ENCODE measurements around the gene VPS51.

VPS51 gene

DNA sequence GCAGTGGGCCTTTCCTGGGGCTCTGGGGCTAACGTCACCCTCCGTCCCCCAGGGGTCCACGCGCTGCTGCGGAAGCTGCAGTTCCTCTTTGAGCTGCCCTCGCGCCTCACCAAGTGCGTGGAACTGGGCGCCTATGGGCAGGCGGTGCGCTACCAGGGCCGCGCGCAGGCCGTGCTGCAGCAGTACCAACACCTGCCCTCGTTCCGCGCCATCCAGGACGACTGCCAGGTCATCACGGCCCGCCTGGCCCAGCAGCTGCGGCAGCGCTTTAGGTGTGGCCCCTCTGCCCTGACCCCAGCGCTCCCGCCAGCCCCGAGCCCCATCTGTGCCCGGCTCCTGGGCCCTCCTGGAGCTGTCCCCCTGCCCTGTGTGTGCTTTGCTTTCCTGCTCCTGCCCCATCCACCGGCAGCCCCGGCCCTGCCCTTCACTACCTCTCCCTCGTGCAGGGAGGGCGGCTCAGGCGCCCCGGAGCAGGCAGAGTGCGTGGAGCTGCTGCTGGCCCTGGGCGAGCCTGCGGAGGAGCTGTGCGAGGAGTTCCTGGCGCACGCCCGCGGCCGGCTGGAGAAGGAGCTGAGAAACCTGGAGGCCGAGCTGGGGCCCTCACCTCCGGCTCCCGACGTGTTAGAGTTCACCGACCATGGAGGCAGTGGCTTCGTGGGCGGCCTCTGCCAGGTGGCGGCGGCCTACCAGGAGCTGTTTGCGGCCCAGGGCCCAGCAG lies 11.9 kb downstream of the VPS51 start:
- DNase-seq (ENCODE audit: low spot score in 2 of 2), result no peak
- Mint-ChIP-seq H3K4me1 (peaks cover 17% of the 10 kb centered on the region), H3K27ac (no peak overlapping the region), H3K36me3 (peaks cover 5% of the 10 kb centered on the region), H3K4me3 (no peak overlapping the region), H3K27me3 (no peaks in the 10 kb centered on the region), H3K9me3 (no peaks in the 10 kb centered on the region)
- no peak for ATAC-seq (ENCODE audit: low read depth)

DNA sequence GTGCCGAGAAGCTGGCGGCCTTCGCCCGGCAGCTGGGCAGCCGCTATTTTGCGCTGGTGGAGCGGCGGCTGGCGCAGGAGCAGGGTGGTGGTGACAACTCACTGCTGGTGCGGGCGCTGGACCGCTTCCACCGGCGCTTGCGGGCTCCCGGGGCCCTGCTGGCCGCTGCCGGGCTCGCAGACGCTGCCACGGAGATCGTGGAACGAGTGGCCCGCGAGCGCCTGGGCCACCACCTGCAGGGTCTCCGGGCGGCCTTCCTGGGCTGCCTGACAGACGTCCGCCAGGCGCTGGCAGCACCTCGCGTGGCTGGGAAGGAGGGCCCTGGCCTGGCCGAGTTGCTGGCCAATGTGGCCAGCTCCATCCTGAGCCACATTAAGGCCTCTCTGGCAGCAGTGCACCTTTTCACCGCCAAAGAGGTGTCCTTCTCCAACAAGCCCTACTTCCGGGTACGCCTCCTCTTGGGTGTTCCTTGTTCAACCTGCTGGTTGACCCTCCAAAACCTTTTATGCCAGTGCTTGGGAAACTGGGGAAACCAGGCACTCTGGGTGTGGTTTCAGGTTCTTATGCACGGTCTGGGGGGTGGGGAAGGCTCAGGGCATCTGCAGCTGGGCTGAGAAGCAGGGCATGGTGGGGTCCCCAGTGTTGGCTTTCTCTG lies 12.6 kb downstream of the VPS51 start:
- Mint-ChIP-seq H3K4me1 (peaks cover 22% of the 10 kb centered on the region), H3K4me3 (no peak overlapping the region), H3K27ac (no peak overlapping the region), H3K27me3 (no peaks in the 10 kb centered on the region), H3K36me3 (peaks cover 5% of the 10 kb centered on the region), H3K9me3 (no peaks in the 10 kb centered on the region)
- DNase-seq (ENCODE audit: low spot score in 2 of 2), result no peak
- no peak for ATAC-seq (ENCODE audit: low read depth)

DNA sequence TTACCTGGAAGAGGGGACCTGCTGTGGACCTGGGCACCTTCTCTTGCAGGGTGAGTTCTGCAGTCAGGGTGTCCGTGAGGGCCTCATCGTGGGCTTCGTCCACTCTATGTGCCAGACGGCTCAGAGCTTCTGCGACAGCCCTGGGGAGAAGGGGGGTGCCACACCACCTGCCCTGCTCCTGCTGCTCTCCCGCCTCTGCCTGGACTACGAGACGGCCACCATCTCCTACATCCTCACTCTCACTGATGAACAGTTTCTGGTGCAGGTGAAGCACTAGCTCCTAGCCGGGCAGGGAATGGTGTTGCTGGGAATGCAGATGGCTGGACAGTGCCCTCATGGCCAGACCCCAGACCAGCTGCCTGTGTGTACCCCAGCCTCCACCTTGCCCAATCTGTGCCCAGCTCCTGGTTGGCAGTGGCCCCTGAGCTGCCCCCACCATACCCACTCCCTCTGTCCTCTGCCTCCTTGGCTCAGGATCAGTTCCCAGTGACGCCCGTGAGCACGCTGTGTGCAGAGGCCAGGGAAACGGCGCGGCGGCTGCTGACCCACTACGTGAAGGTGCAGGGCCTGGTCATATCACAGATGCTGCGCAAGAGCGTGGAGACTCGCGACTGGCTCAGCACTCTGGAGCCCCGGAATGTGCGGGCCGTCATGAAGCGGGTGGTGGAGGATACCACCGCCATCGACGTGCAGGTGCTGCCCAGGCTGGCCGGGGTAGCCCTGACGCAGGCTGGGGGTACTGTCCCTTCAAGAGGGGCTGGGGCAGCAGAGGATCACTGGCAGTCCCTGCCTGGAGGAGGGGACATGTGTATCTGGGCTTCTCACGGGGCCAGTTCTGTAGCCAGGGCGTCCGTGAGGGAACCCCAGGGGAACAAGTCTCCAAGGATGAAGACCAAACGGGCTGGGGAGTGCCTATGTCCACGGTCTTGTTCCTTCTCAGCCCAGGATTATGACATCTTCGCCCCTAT lies 13.5 kb downstream of the VPS51 start:
- no peaks in the 10 kb centered on the region for H3K27me3 Mint-ChIP-seq
- H3K4me3 Mint-ChIP-seq, result no peak overlapping the region
- peak overlapping the region; percentile 55 for H3K27ac Mint-ChIP-seq
- no peaks in the 10 kb centered on the region for H3K9me3 Mint-ChIP-seq
- DNase-seq (ENCODE audit: low spot score in 2 of 2), result no peak
- peaks cover 22% of the 10 kb centered on the region for H3K4me1 Mint-ChIP-seq
- no peak for ATAC-seq (ENCODE audit: low read depth)
- peaks cover 3% of the 10 kb centered on the region for H3K36me3 Mint-ChIP-seq

DNA sequence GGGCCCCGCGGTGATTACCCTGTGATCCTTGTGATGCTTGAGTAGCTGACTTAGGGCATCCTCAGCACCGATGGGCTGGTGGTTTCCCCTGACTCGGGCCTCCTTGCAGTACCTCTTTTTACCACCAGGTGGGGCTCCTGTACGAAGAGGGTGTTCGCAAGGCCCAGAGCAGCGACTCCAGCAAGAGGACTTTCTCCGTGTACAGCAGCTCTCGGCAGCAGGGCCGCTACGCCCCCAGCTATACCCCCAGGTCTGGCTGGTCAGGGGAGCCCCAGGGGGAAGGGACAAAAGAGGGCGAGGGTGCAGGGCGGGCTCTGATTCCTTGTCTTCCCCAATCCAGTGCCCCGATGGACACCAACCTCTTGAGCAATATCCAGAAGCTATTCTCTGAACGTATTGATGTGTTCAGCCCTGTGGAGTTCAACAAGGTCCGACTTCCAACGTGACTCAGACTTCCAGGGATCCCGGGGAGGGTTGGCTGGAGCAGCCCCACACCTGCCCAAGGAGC lies 14.4 kb downstream of the VPS51 start:
- DNase-seq (ENCODE audit: low spot score in 2 of 2), result peak; percentile 100
- Mint-ChIP-seq H3K9me3 (no peaks in the 10 kb centered on the region), H3K4me3 (no peak overlapping the region), H3K27me3 (no peaks in the 10 kb centered on the region), H3K27ac (peak overlapping the region; percentile 55), H3K36me3 (peaks cover 3% of the 10 kb centered on the region), H3K4me1 (peaks cover 22% of the 10 kb centered on the region)
- ATAC-seq (ENCODE audit: low read depth), result peak; percentile 49

- H3K9me3 Mint-ChIP-seq, result no peaks in the 10 kb centered on the region
- peak overlapping the region; percentile 92 for H3K27ac Mint-ChIP-seq
- ATAC-seq (ENCODE audit: low read depth) (no peak), DNase-seq (ENCODE audit: low spot score in 2 of 2) (no peak)
- peaks cover 23% of the 10 kb centered on the region for H3K4me1 Mint-ChIP-seq
- H3K27me3 Mint-ChIP-seq, result no peaks in the 10 kb centered on the region
- H3K4me3 Mint-ChIP-seq, result peak overlapping the region; percentile 92
- H3K36me3 Mint-ChIP-seq, result no peaks in the 10 kb centered on the region
Measured at GRCh38 chr11:65111159-65111743, 15.2 kb downstream of the VPS51 start.

DNA sequence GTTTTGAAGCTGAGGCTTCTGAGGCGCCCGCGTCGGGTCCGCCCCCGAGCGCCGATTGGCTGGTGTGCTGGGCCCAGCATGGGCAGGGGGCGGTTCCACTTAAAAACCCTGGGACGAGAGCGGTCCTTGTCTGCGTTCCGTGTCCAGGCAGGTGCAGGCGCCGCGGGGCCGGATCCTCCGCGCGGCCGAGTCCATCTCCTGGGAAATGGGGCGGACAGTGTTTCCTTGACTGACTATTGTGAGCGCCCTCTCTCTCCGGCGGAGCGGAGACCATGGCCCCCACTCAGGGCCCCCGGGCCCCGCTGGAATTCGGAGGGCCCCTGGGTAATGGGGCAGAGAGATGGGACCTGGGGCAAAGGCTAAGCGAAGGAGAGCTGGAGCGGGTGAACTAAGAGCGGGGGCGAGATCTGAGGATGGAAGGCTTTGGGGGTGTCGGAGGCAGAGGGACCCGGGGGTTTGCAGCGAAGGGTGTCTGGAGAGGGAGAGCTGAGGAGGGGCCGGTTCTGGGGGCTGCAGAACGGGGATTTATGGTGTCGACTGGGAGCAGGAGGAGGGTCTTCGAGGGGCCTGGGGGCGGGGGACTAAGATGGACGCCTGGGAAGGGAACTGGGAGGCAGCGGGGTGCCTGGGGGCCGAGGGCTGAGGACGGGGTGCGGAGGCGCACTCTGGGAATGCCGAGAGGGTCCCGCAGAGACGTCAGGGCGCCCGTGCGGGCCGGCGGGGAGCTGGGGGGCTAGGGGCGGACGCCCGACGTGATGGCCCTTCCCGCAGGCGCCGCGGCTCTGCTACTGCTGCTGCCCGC lies 15.9 kb downstream of the VPS51 start, which contains the start of gene TM7SF2:
TM7SF2 (plus strand) TSS at position 129 of the 802 bp plus-strand sequence; CDS start at position 273, 144 bp downstream.
- peak within 1 kb of the TSS; percentile 92 for H3K4me3 Mint-ChIP-seq
- peak within 1 kb of the TSS; percentile 92 for H3K27ac Mint-ChIP-seq
- DNase-seq (ENCODE audit: low spot score in 2 of 2), result peak; percentile 85 to 92
- no peaks in the 10 kb centered on the region for H3K27me3 Mint-ChIP-seq
- H3K36me3 Mint-ChIP-seq, result no peaks in the 10 kb centered on the region
- no peaks in the 10 kb centered on the region for H3K9me3 Mint-ChIP-seq
- peaks cover 23% of the 10 kb centered on the region for H3K4me1 Mint-ChIP-seq
- peak; percentile 74 for ATAC-seq (ENCODE audit: low read depth)

GRCh38 chr11:65112546-65113360 lies 16.7 kb downstream of the VPS51 start:
- Mint-ChIP-seq H3K4me1 (peaks cover 23% of the 10 kb centered on the region), H3K9me3 (no peaks in the 10 kb centered on the region), H3K27me3 (no peaks in the 10 kb centered on the region), H3K27ac (peak overlapping the region; percentile 92), H3K4me3 (peak overlapping the region; percentile 92), H3K36me3 (peaks cover under 1% of the 10 kb centered on the region)
- peak; percentile 76 to 82 for DNase-seq (ENCODE audit: low spot score in 2 of 2)
- peak; percentile 51 for ATAC-seq (ENCODE audit: low read depth)

DNA sequence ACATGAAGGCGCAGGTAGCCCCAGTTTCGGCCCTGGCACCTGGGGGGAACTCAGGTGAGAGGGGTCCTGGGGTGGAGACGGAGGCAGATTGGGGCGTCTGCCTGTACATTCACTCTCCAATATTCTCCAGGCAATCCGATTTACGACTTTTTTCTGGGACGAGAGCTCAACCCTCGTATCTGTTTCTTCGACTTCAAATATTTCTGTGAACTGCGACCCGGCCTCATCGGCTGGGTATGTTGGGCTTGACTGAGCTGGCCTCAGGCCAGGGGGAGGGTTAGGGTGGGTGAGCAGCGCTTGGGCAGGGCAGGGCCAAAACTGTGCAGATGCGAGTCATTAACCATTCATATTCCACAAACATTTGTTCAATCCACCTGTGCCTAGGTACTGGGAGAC lies 17.3 kb downstream of the VPS51 start:
- peaks cover 26% of the 10 kb centered on the region for H3K4me1 Mint-ChIP-seq
- H3K4me3 Mint-ChIP-seq, result peak overlapping the region; percentile 92
- H3K27me3 Mint-ChIP-seq, result no peaks in the 10 kb centered on the region
- DNase-seq (ENCODE audit: low spot score in 2 of 2), result no peak
- H3K27ac Mint-ChIP-seq, result peak overlapping the region; percentile 92
- H3K36me3 Mint-ChIP-seq, result peaks cover 3% of the 10 kb centered on the region
- H3K9me3 Mint-ChIP-seq, result no peaks in the 10 kb centered on the region
- ATAC-seq (ENCODE audit: low read depth), result no peak

DNA sequence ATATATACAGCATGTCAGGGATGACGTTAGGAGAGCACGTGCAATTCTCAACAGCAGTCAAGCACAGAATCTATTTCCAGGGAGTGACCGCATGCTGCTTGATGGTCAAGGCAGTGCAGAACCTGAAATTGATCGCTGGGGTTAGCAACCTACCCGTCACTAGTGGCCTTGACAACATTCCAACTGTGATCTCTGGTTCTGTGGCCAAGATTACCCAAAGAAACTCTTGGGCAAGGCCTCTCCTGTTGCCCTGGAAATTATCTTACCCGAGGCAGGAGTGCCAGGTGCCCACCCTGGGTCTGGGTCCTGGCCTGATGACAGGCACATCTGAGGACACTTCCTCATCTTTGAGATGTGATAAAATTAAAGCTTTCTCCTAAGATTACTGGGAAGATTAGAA lies 17.8 kb downstream of the VPS51 start:
- peaks cover 8% of the 10 kb centered on the region for H3K36me3 Mint-ChIP-seq
- peaks cover 26% of the 10 kb centered on the region for H3K4me1 Mint-ChIP-seq
- H3K4me3 Mint-ChIP-seq, result peak overlapping the region; percentile 5
- no peaks in the 10 kb centered on the region for H3K27me3 Mint-ChIP-seq
- H3K9me3 Mint-ChIP-seq, result no peaks in the 10 kb centered on the region
- ATAC-seq (ENCODE audit: low read depth), result no peak
- no peak overlapping the region for H3K27ac Mint-ChIP-seq
- DNase-seq (ENCODE audit: low spot score in 2 of 2), result no peak

GRCh38 chr11:65114538-65115171 lies 18.6 kb downstream of the VPS51 start:
- DNase-seq (ENCODE audit: low spot score in 2 of 2) (no peak), ATAC-seq (ENCODE audit: low read depth) (no peak)
- no peaks in the 10 kb centered on the region for H3K27me3 Mint-ChIP-seq
- H3K9me3 Mint-ChIP-seq, result no peaks in the 10 kb centered on the region
- peaks cover 26% of the 10 kb centered on the region for H3K4me1 Mint-ChIP-seq
- no peak overlapping the region for H3K4me3 Mint-ChIP-seq
- no peak overlapping the region for H3K27ac Mint-ChIP-seq
- H3K36me3 Mint-ChIP-seq, result peaks cover 8% of the 10 kb centered on the region

DNA sequence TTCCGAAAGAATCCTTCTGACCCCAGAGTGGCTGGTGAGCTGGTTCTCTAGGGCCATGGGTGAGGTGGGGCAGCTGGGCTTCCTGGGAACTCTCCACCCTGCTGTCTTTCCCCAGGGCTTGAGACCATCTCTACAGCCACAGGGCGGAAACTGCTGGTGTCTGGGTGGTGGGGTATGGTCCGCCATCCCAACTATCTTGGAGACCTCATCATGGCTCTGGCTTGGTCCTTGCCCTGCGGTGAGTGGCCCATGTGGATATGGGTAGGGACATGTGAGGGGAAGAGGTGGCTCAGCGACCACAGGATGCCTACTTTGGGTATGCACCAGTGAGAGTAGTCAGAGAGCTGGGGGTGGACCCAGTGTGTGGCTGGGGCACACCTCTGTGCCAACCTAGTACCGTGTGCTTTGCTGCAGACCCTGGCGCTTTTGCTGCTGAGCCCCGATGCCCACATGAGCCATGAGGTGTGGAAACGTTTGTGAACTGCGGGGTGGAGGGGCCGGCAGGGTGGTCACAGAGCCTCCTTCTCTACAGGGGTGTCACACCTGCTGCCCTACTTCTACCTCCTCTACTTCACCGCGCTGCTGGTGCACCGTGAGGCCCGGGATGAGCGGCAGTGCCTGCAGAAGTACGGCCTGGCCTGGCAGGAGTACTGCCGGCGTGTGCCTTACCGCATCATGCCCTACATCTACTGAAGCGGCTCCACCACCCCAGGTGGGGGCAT lies 19.5 kb downstream of the VPS51 start:
- ATAC-seq (ENCODE audit: low read depth) (no peak), DNase-seq (ENCODE audit: low spot score in 2 of 2) (no peak)
- Mint-ChIP-seq H3K36me3 (peaks cover 10% of the 10 kb centered on the region), H3K4me3 (peak overlapping the region; percentile 47), H3K4me1 (peaks cover 20% of the 10 kb centered on the region), H3K27me3 (no peaks in the 10 kb centered on the region), H3K9me3 (no peaks in the 10 kb centered on the region), H3K27ac (no peak overlapping the region)

Data from memory B cell (primary cell).